HG03196 (cell line): Measurements from ENCODE around the gene KRTAP2-2.

Experiments used
- ATAC-seq: cut with Tn5 transposase; IDR thresholded peaks from one replicate; pipeline ENCODE4 v1.9.1; 2021; ENCODE audit not compliant: unreplicated experiment

Gene KRTAP2-2

DNA sequence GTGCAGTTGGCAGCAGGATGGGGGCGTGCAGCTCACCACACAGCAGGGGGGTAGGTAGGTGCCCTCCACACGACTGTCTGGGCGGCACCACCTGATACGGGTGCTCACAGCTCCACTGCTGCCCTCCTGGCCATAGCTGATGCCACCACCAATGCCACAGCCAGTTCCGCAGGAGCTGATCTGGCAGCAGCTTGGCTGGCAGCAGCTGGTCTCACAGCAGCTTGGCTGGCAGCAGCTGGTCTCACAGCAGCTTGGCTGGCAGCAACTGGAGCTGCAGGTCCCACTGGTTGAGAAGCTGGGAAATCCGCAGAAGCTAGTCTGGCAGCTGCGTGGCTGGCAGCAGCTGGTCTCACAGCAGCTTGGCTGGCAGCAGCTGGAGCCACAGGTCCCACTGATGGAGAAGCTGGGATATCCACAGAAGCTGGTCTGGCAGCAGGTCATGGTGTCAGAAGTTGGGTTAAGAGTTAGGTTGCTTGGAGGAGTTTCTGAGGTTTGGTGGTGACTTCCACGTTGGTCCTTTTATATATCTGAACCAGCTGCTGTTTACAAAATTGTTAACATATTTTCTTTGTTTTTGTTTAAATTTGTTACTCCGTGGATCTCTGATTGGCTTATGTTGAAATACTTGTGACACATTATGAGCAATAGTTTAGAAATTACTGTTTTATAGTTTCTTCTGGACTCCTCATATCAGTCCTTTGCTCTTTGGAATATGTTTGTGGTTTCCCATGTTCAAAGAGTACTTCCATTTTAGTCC is 28.1 kb downstream of the KRTAP2-2 start, which contains the start of gene KRTAP1-5:
Gene KRTAP1-5, minus strand, starts transcription at position 494 of the 757 bp plus-strand sequence. Its CDS starts 53 bp downstream, at position 441.
- no peak for ATAC-seq

DNA sequence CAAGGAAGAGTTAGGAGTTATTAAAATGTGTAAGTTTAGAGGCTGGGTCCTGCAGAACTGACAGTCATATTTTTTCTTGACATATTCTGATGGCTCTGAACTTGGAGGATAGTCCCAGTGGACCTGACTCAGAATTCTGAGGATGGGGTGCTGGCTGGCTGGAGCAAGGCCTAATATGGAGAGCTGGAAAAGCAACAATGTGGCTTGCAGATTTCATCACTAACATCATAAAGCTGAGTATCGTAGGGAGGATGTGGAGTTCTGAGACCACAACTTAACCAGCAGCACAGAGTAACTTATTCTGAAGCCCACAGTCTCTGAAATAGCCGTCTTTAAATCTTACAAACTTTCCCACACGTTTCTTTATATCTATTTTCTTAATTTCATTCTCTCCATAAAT is 30.3 kb downstream of the KRTAP2-2 start:
- ATAC-seq: no peak

DNA sequence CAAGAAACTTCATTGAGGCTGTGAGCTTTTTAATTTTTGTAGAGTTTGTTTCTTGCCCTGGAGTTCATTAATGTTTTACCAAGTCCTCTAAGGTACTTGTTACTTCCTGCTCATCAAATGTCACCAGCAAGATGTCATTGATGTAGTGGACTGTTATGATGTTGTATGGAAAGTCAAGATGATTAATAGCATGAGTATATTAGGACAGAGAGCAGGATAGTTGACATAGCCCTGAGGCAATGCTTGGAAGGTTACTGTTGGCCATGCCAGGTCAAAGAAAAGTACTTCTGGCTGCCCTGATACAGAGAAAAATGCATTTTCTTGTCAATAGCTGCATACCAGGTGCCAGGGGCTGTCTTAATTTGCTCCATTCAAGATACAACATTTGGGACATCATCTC is 34.7 kb downstream of the KRTAP2-2 start:
- no peak for ATAC-seq

DNA sequence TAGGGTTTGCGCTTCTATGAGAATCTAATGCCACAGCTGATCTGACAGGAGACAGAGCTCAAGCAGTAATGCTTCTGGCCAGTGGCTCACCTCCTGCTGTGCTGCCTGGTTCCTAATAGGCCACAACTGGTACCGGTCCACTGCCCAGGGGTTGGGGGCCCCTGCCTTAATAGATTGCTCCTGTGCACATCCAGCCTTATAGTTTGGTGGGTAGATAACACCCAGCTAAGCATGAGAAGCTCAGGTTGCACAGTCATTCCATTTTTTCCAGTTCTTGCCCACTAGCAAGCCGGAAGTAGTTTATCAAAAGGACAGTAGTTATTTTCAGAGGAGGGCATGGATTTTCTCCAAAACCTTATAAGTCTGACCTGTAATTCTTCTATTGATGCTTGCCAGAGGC is 35.6 kb downstream of the KRTAP2-2 start:
- ATAC-seq: no peak

DNA sequence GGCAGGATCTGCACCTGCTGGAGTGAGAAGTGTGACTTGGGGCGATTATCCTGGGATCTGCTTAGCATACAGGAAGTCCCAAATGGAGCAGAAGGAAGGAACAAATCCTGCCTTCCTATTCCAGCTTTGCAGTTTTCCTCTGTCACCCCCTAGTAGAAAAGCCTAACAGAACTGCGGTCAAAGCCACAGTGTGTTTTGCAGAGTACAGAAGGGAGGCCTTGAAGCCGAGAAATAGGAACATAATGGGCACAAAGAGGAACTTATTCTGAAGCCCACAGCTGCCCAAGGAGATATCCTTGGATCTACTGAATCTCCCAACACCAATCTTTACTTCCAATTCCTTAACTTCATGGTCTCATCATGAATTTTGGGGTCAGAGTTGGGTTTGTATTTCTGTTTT is 36.5 kb downstream of the KRTAP2-2 start:
- no peak for ATAC-seq

DNA sequence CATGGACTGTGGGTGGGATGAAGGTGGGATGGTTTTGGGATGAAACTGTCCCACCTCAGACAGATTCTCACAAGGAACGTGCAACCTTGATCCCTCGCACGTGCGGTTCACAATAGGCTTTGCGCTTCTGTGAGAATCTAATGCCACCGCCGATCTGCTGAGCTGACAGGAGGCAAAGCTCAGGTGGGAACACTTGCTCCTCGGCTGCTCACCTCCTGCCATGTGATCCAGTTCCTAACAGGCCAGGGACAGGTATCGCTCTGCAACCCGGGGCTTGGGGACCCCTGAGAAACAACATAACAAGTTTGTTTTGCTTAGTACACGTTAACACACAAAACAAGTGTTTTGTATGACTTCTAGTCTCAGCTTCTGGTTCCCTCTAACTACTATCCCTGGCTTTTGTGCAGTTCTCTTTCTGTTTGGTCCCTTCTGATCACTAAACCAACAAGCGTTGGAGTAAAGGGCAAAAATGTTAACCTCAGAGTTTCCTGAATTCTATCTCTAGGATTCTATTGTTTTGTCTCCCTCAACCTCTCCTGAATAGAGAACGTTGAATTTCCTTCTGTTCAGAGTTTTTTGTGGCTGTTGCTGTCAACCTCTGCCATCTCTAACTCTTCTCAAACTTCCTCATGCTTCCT is 38.3 kb downstream of the KRTAP2-2 start:
- ATAC-seq: no peak

DNA sequence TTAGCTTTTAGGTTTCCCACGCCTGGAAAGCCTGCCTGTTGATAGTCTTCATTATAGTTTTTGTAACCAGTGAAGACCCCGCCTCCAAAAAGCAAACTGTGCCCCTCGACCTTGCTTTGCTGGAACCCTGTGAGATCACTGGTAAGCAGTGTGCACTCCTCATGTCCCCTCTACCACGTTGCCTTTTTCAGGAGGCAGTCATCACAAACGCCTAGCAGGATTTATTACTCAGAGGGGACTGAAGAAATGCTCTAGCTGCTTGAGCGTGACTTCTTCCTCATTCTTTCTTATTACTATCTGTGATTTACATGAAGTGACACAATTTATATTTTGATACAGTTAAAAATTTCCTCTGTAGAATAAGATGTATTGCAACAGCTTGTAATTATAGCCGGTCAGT is 39.6 kb downstream of the KRTAP2-2 start:
- ATAC-seq: no peak

DNA sequence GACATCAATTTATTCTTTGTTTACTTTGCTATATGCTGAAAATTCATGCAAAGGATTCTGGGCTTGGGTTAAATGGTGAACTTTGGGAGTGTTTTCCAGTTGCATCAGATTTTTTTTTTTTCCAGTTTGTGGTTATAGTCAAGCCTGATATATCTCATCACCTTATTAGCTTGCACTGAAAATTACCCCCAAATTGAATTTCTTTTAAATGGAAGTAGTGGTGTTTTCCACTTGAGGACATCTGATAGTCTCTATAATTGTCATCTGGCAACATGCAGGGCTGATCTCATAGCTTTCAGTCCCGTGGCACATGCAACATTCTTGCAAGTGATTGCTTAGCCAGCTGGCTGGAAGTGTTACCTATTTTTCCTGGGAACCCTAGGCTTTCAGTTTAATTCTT is 41.4 kb downstream of the KRTAP2-2 start:
- ATAC-seq: no peak

DNA sequence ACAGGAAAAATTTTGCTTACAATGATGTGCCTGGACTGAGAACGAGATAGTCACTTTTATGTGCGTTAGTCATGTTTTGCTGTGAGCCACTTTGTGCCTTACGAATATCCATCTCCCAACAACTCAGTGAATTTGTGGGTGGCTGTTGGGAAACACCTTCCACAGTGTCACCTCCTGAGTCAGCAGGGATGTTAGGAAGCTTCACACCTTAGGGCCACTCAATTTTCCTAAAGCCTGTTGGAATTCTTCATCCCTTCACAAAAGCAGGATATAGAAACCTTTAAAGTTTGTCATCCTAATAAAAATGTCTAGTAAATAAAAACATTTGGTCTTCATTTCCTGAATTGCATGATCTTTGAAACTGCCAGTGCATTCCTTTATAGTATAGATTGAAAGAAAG is 41.8 kb downstream of the KRTAP2-2 start:
- no peak for ATAC-seq

DNA sequence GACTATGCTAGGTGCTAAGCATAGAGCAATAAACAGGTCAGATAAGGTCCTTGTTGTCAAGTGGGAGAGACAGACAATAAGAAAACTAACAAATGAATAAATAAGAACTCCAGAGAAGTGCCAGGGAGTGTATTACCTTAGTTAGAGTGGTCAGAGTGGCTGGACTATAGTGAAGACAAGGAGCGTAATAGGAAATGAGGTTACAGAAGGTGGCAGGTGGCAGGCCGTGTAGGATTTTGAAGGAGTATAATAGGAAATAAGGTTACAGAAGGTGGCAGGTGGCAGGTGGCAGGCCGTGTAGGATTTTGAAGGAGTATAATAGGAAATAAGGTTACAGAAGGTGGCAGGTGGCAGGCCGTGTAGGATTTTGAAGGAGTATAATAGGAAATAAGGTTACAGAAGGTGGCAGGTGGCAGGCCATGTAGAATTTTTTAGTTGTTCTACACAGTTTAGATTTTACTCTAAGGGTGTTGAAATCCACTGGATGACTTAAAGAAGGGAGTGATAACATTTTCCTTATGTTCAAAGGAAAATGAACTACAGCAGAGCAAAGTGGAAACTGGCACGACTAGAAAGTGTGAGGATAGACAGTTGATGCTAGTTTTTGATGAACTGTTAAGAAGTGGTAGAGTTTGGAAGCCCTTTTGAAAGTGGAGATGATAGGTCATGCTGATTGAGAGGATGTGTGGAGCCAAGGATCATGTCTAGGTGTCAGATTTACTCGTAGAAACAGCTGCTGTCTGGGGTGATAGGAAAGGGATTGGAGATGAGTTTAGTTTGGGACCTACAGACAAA is 42.5 kb downstream of the KRTAP2-2 start:
- ATAC-seq: no peak

DNA sequence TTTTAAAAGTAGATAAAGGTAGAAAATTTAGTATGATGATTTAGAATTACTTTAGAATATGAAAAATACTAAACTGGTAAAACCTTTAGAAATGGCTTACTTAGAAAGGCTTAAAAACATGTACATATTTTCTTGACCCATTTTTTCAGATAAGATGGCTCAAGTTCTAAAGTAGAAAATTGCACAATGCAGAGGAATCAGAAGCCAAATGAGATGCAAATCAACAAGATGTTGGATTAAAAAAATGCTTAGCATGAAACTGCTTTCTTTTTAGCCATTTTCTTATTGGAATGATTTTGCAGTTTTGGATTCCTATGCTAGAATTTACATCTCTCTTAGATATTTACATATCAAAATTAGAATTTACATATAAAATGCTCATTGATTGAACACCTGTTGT is 44.6 kb downstream of the KRTAP2-2 start:
- ATAC-seq: no peak

DNA sequence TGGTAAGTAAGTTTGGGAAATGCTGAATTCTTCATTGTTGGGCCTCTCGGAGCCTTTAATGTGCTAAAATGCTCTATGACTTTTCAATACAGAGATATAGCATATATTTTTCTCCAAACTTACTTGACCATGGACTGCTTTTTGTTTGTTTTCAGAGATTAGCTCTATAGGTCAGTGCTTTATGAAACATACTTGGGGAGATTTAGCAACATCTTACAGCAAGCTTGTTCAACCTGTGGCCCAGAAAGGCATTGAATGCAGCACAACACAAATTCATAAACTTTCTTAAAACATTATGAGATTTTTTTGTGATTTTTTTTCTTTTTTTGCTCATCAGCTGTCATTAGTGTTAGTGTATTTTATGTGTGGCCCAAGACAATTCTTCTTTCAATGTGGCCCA is 45.1 kb downstream of the KRTAP2-2 start:
- no peak for ATAC-seq

DNA sequence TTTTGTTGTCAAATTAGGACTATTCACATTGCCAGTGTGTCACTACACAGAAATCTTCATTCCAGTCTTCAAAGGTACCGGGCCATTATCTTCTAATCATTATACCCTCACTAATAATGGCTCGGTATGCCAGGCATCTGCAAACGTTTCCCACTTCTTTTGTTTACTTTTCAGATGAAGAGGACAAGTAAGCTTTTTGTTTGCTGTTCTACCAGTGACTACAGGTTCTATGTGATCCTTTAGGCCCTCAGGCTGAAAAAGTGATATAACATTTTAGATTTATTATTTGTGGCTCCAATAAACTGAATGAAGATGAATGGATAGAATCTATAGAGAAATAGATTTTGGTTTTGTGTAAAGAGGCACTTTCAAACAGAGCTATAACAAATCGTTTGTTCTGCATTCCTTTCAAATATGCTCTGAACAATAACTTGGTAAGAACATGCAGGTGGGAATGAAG is 45.7 kb downstream of the KRTAP2-2 start:
- ATAC-seq: no peak

DNA sequence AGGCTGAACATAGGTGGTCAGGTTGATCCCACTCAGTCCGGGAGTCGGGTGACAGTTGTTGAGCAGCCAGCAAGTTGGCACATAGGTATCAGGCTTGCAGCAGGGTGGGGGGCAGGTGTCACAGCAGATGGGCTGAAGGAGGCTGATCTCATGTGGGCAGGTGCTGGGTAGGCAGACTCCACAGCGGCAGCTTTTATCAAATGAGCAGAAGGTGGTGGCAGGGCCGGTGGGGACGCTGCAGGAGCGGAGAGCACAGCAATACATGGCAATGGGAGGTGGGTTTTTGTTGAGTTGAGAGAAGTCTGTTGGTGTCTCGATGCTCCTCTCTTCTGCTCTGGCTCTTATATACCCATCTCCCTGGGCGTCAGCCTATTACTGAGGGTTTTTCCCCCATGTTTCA is 46.2 kb downstream of the KRTAP2-2 start, which contains the start of gene KRTAP3-1:
Gene KRTAP3-1, minus strand, starts transcription at position 318 of the 400 bp plus-strand sequence. Its CDS starts 54 bp downstream, at position 264.
- ATAC-seq: no peak
